ENCODE data around the gene CCDC57.
"Not testable (repeated sequence)": the region's sequence is repeated elsewhere in the genome, so short reads cannot be mapped to it uniquely, and the experiment has no call there.

CCDC57 gene

DNA sequence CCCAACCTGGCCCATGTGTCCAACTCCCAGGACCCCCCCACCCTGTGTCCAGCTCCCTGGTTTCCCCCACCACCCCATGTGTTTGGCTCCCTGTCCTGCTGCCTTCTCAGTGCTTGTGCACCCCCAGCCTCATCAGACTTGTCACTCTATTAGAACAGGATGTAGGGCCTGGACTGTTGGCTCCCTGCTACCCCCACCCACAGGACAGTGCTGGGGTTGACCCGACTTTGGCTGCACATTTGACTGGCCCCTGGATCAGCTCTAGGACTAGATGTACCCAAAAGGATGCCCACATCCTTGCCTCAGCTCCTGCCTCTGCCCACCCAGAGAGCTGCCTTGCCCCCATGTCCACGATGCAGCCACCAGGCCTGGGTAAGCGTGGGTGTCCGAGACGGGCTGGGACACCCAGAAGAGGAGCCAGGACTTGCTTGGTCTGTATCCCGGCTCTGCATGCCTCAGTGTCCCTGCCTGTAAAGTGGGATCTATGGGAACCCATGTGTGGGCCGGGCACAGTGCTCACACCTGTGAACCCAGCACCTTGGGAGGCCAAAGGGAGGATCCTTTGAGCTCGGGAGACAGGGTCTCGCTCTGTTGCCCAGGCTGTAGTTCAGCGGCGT is 1.5 kb upstream of the CCDC57 start:
- ChIA-PET POLR2A (ENCODE audit: low non-redundant PET) (no interaction called here), CTCF (interaction anchor here (0.6 kb wide), 2 partner anchors 29 to 60 kb away, joined by 3 to 4 read pairs; no protein-coding TSS in a partner anchor)
- DNase-seq (ENCODE audit: low spot score) = no peak
- H3K27ac ChIP-seq = peak overlapping the region; percentile 99
- TF ChIP-seq, protein P1, sequence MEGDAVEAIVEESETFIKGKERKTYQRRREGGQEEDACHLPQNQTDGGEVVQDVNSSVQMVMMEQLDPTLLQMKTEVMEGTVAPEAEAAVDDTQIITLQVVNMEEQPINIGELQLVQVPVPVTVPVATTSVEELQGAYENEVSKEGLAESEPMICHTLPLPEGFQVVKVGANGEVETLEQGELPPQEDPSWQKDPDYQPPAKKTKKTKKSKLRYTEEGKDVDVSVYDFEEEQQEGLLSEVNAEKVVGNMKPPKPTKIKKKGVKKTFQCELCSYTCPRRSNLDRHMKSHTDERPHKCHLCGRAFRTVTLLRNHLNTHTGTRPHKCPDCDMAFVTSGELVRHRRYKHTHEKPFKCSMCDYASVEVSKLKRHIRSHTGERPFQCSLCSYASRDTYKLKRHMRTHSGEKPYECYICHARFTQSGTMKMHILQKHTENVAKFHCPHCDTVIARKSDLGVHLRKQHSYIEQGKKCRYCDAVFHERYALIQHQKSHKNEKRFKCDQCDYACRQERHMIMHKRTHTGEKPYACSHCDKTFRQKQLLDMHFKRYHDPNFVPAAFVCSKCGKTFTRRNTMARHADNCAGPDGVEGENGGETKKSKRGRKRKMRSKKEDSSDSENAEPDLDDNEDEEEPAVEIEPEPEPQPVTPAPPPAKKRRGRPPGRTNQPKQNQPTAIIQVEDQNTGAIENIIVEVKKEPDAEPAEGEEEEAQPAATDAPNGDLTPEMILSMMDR (conservative IDR thresholded peaks at IDR 0.05; ENCODE audit: low read depth) = no peak

DNA sequence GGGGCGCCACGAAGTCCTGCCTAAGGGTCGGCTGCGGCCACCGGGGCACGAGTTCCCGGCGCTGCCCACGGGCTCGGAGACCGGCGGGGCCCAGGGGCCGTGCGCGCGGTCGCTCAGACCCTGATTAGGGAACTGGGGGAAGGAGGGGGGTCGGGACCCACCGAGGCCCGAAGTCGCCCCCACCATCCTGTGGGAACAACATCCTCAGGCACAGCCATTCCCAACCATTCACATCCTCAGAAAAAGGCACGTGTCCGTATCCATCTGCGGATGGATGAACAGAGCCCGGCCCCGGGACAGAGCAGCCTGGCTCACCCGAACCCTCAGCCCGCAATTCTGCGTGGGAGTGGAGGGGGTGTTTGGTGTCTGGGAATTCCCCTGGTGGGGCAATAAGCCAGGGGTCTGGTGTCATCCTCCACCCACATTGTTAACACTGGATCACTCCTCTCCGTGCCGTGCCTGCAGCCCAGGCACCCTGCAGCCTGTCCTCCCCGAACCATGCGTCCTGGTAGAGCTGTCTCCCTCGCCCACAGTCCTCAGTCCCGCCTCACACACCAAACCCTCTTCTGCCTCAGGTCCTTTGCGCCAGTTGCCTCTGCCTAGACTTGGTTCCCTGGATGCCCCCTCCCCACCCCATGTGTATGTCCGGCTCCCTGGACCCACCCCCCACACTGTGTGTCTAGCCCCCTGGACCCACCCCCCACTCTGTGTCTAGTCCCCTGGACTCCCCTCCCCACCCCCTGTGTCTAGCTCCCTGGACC is 789 bp upstream of the CCDC57 start:
- peak; percentile 79 for DNase-seq (ENCODE audit: low spot score)
- POLR2A ChIA-PET (ENCODE audit: low non-redundant PET) = no interaction called here
- TF ChIP-seq, protein P1 (conservative IDR thresholded peaks at IDR 0.05; ENCODE audit: low read depth) = no peak
- H3K27ac ChIP-seq = peak overlapping the region; percentile 99
- CTCF ChIA-PET = interaction anchor here (0.6 kb wide), 2 partner anchors 29 to 59 kb away, joined by 3 to 4 read pairs; no protein-coding TSS in a partner anchor

DNA sequence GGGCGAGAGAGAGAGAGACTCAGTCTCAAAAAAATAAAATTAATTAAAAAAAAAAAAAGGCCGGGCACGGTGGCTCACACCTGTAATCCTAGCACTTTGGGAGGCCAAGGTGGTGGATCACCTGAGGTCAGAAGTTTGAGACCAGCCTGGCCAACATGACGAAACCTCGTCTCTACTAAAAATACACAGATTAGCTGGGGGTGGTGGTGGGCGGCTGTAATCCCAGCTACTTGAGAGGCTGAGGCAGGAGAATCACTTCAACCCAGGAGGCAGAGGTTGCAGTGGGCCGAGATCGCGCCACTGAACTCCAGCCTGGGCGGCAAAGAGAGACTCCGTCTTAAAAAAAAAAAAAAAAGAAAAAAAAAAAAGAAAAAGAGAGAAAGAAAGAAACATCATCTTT is 2.0 kb downstream of the CCDC57 start:
- CTCF ChIA-PET = interaction anchor here (0.6 kb wide), 1 partner anchor 113 kb away, joined by 3 read pairs; no protein-coding TSS in a partner anchor
- POLR2A ChIA-PET (ENCODE audit: low non-redundant PET); DNase-seq (ENCODE audit: low spot score): not testable (repeated sequence)
- peak overlapping the region; percentile 37 for H3K27ac ChIP-seq

DNA sequence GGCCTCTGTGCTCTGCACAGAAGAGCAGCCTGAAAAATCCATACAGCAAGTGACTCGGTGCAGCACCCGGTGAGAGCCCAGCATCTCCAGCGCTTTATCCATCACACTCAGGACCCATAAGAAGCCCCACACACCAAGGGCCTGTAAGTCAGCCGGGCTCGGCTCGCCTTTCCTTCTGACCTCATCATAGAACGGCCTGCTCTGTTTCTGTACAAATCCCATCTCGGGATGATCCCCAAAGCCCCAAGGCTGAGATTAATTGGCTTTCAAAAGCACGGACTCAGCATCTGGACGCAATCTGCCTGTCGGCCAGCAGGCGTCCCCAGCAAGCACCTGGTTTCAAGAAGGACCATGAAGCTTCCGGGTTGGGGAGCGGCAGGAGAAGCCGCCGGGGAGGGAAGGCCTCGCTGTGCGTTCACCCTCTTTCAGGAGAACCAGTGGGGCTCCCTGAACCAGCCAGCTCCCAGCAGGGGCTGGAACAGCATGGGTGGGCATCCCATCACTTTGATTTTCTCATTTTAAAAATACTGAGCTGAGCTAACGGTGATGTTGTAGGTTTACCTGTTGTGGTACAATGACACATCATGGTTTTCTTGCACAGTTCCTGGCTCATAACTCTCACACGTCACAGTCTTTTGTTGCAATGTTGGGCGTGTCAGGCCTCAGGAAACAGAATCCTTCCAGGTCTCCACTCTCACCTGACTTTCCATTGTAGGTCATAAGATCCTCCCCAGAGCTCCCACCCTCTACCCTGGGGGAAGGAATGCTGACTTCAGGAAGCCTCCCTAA is 6.7 kb downstream of the CCDC57 start:
- ChIA-PET POLR2A (ENCODE audit: low non-redundant PET) (interaction anchor here (0.7 to 1.5 kb wide), 3 partner anchors 23 to 348 kb away, joined by 4 to 6 read pairs (median 6); partner anchors contain the start of gene SLC16A3), CTCF (interaction anchor here (0.6 to 1.9 kb wide), 12 partner anchors 10 to 322 kb away, joined by 3 to 21 read pairs (median 5); partner anchors contain the start of gene SLC16A3)
- H3K27ac ChIP-seq = peak overlapping the region; percentile 95
- peak; percentile 86 for DNase-seq (ENCODE audit: low spot score)
- TF ChIP-seq, protein P1 (conservative IDR thresholded peaks at IDR 0.05; ENCODE audit: low read depth) = peak; percentile 97

DNA sequence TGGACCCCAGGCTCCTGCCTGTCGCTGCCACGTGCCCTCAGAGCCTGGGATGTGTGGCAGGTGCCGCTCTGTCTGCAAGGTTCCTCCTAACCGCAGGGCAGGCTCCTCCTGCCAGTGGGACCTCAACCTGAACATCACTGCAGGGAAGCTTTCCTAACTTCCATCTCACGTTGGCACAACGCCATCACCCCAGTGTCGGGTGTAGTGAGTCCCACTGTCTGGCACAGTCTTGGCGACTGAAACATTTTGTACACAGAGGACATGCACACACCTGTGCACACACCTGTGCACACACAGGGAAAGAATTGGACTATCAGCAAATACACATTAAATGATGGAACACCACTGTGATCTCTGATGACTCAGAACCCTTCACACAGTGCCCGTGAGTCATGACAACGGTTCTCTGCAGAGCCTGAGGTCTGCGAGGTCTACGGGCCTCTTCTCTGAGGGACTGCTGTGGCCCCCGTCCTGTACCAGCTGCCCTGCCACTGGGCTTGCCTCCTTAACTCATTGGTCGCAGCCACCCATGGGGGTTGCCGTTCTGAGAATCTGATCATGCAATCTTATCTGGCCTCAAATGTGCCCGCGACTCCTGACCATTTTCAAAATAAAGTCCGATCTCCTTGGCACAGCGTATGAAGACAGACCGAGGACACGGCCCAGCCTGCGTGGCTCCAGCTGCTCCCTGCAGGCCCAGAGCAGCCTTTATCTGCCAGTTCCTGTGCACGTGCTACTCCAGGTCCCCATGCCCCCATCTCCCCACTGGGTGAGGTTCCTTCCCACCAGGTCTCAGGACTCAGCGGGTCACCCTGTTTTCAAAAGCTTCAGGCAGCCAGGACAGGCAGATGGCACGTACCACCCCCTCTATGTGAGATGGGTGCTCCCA is 7.6 kb downstream of the CCDC57 start:
- H3K27ac ChIP-seq = peak overlapping the region; percentile 95
- TF ChIP-seq, protein P1 (conservative IDR thresholded peaks at IDR 0.05; ENCODE audit: low read depth) = no peak
- ChIA-PET CTCF (interaction anchor here (0.7 to 1.9 kb wide), 7 partner anchors 10 to 175 kb away, joined by 3 to 21 read pairs (median 7); partner anchors contain the start of gene SLC16A3), POLR2A (ENCODE audit: low non-redundant PET) (interaction anchor here (1.0 to 1.5 kb wide), 2 partner anchors 24 to 36 kb away, joined by 4 to 6 read pairs; partner anchors contain the start of gene SLC16A3)
- peak; percentile 78 for DNase-seq (ENCODE audit: low spot score)

DNA sequence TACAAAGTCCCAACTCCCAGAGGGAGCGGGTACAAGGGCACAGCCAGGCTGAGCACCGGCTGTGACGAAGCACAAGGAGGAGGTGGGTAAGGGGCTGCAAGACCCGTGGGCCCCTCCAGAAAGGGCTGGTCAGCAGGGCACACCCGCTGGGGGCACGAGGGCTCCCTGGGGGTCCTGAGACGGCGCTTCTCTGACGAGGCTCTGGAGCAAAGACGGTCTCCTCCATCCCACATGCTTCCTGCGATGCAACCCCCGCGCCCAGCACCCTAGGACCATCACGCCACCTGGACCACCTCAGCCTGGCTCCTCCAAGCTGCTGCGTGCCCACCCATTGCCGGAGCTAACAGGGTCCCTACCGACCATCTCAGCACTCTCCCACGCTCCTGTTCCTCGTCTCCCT is 8.7 kb downstream of the CCDC57 start:
- no peak for DNase-seq (ENCODE audit: low spot score)
- TF ChIP-seq, protein P1 (conservative IDR thresholded peaks at IDR 0.05; ENCODE audit: low read depth) = no peak
- ChIA-PET CTCF (interaction anchor here (0.6 kb wide), 1 partner anchor 78 kb away, joined by 5 read pairs; no protein-coding TSS in a partner anchor), POLR2A (ENCODE audit: low non-redundant PET) (no interaction called here)
- H3K27ac ChIP-seq = peak overlapping the region; percentile 95
